K562 (cell line): Measurements from ENCODE around the gene C9orf153. TPM values are rescaled to one million over a fixed set of nuclear protein-coding genes. Genes with fewer than 3 reads are reported as not detected.

Experiments used
- ATAC-seq: fragments of 200-7000 bp; cut with Tn5 transposase; 3 replicates; pipeline ENCODE4 v1.9.1; 2020; ENCODE audit warnings: moderate library complexity
- BruUV-seq: library from RNA; stranded (reverse); fragments of 400-500 nt; replicated peaks from 2 replicates; lab custom pipeline; 2021; lab: Mats Ljungman, UMichigan
- CTCF ChIA-PET: fragments of 300-600 bp; formaldehyde crosslinking; extraction: SDS; loops from one replicate; lab custom pipeline; 2021; ENCODE audit warnings: low intra/inter-chr PET ratio; lab: Yijun Ruan, JAX
- POLR2A ChIA-PET: fragments of 300-600, 350-650 bp; sonication (Branson Sonifier 250); formaldehyde crosslinking; extraction: SDS; loops from one replicate; lab custom pipeline; 2021; ENCODE audit warnings: antibody characterized with exemption, inconsistent platforms; lab: Yijun Ruan, JAX
- DNase-seq, 4 experiments: peaks; one replicate each; pipeline versions ENCODE4 v3.0.0 to v3.0.0-alpha.2; 2011 to 2018; ENCODE audit warnings: low spot score in 3 of 4, mixed read lengths in 3 of 4; ENCODE audit errors: extremely low read depth in 1 of 4
- FAIRE-seq: peaks from 2 replicates; lab custom pipeline; 2011; peaks lifted over from hg19 to GRCh38; lab: Jason Lieb, UNC
- H2AFZ ChIP-seq: 2 replicates; pipeline ENCODE4 v1.6.0; 2011; ENCODE audit warnings: low read depth, low read length, control low read depth, inconsistent platforms
- H3K27ac ChIP-seq: fragments of 200-600 bp; 3 replicates; pipeline ENCODE4 v1.8.0; 2011; ENCODE audit warnings: low read depth, mild to moderate bottlenecking, control low read depth, inconsistent platforms, low read length, moderate library complexity, mixed read lengths; ENCODE audit errors: extremely low read depth
- H3K27me3 ChIP-seq, 2 experiments: fragments of 300-600 bp in 1 of 2; 2 replicates in 1 of 2; 3 replicates in 1 of 2; pipeline versions ENCODE4 v1.6.0 to v1.8.0; 2011; ENCODE audit warnings: inconsistent platforms in 2 of 2, low read length in 2 of 2, mild to moderate bottlenecking in 1 of 2, mixed read lengths in 1 of 2, moderate library complexity in 1 of 2; ENCODE audit not compliant: control insufficient read depth in 2 of 2, insufficient read depth in 2 of 2
- H3K36me3 ChIP-seq: fragments of 300-600 bp; 3 replicates; pipeline ENCODE4 v1.8.0; 2011; ENCODE audit warnings: mild to moderate bottlenecking, low read length, inconsistent platforms; ENCODE audit not compliant: control insufficient read depth, insufficient read depth
- H3K4me1 ChIP-seq, 2 experiments: fragments of 200-600 bp in 1 of 2; replicated peaks in 1 of 2; 2 replicates in 1 of 2; 3 replicates in 1 of 2; pipeline versions ENCODE4 v1.5.1 to v1.8.0; 2011; ENCODE audit warnings: inconsistent platforms in 2 of 2, low read length in 2 of 2, mild to moderate bottlenecking in 1 of 2, mixed read lengths in 1 of 2, moderate library complexity in 1 of 2; ENCODE audit not compliant: control insufficient read depth in 2 of 2, insufficient read depth in 2 of 2
- H3K4me2 ChIP-seq: 2 replicates; pipeline ENCODE4 v1.6.1; 2011; ENCODE audit warnings: low read length, control low read depth, inconsistent platforms, mixed read lengths; ENCODE audit not compliant: insufficient read depth
- H3K4me3 ChIP-seq: fragments of 200-600 bp; sonication (generic), shearing (Covaris generic); 2 replicates; pipeline ENCODE4 v1.5.1; 2016; ENCODE audit warnings: control low read depth, inconsistent platforms
- H3K79me2 ChIP-seq: fragments of 200-600 bp; 3 replicates; pipeline ENCODE4 v1.8.0; 2011; ENCODE audit warnings: low read length, inconsistent platforms; ENCODE audit not compliant: control insufficient read depth, insufficient read depth
- H3K9ac ChIP-seq, 2 experiments: 2 replicates each; pipeline versions ENCODE4 v1.6.0 to v1.6.1; 2011; ENCODE audit warnings: low read depth in 2 of 2, low read length in 2 of 2, control low read depth in 1 of 2, inconsistent platforms in 1 of 2, mild to moderate bottlenecking in 1 of 2, mixed read lengths in 1 of 2; ENCODE audit not compliant: insufficient read depth in 1 of 2
- H3K9me1 ChIP-seq: one replicate; pipeline ENCODE4 v1.6.0; 2011; ENCODE audit warnings: inconsistent platforms, mild to moderate bottlenecking, low read length, moderate library complexity; ENCODE audit not compliant: control insufficient read depth, insufficient read depth
- H3K9me3 ChIP-seq: replicated peaks from 2 replicates; pipeline ENCODE4 v1.5.1; 2011; ENCODE audit warnings: low read depth, low read length, inconsistent platforms; ENCODE audit not compliant: control insufficient read depth, insufficient read depth
- H4K20me1 ChIP-seq: replicated peaks from 2 replicates; pipeline ENCODE4 v1.6.1; 2011; ENCODE audit warnings: low read length, inconsistent platforms, mixed read lengths; ENCODE audit not compliant: control insufficient read depth, insufficient read depth
- ARID4B ChIP-seq: sonication (generic); formaldehyde crosslinking; IDR thresholded peaks from 2 replicates; pipeline ENCODE4 v1.8.0; 2022; ENCODE audit warnings: mild to moderate bottlenecking, missing genetic modification reagents
- DMBX1 ChIP-seq: fragments of 250-450 bp; sonication (Bioruptor Pico); IDR thresholded peaks from 2 replicates; pipeline ENCODE4 v1.8.0; 2022; ENCODE audit warnings: inconsistent platforms, mild to moderate bottlenecking, moderate library complexity, borderline replicate concordance
- E2F5 ChIP-seq: sonication (generic); formaldehyde crosslinking; IDR thresholded peaks from 2 replicates; pipeline ENCODE4 v1.8.0; 2022; ENCODE audit warnings: mild to moderate bottlenecking, missing genetic modification reagents
- GABPA ChIP-seq: fragments of 200-800 bp; sonication (Bioruptor generic); conservative IDR thresholded peaks from 2 replicates; pipeline ENCODE4 v1.6.1; 2016; ENCODE audit warnings: low read depth, missing genetic modification characterization, missing compliant biosample characterization
- HINFP ChIP-seq: fragments of 450-650 bp; conservative IDR thresholded peaks from 2 replicates; pipeline ENCODE4 v1.6.1; 2016; ENCODE audit warnings: missing genetic modification characterization, low read depth, mild to moderate bottlenecking, control low read depth, missing compliant biosample characterization
- JUNB ChIP-seq: fragments of 450-650 bp; formaldehyde crosslinking; conservative IDR thresholded peaks from 2 replicates; pipeline ENCODE4 v1.4.0; 2020; ENCODE audit warnings: mild to moderate bottlenecking
- KAT7 ChIP-seq: sonication (generic); formaldehyde crosslinking; IDR thresholded peaks from 2 replicates; pipeline ENCODE4 v1.8.0; 2022; ENCODE audit warnings: missing genetic modification reagents, mild to moderate bottlenecking, borderline replicate concordance
- L3MBTL2 ChIP-seq: fragments of 450-650 bp; IDR thresholded peaks from 2 replicates; pipeline ENCODE4 v1.6.1; 2016; ENCODE audit warnings: mild to moderate bottlenecking, moderate library complexity
- RAD21 ChIP-seq, 2 experiments: fragments of 250-450 bp in 1 of 2; fragments of 450-650 bp in 1 of 2; sonication (Bioruptor Pico) in 1 of 2; formaldehyde crosslinking in 1 of 2; IDR thresholded peaks in 1 of 2; conservative IDR thresholded peaks in 1 of 2; 2 replicates each; pipeline versions ENCODE4 v1.4.0 to v1.8.0; 2020 to 2022; ENCODE audit warnings: mild to moderate bottlenecking in 2 of 2, moderate library complexity in 1 of 2
- RBFOX2 ChIP-seq: fragments of 200-400 bp; formaldehyde crosslinking; IDR thresholded peaks from 2 replicates; pipeline ENCODE4 v1.6.1; 2017; ENCODE audit warnings: low read depth, mild to moderate bottlenecking, low read length, moderate library complexity
- SAFB ChIP-seq: fragments of 200-400 bp; formaldehyde crosslinking; IDR thresholded peaks from 2 replicates; pipeline ENCODE4 v1.6.1; 2017; ENCODE audit warnings: low read depth, low read length, borderline replicate concordance
- WGBS: fragments of 100-300 bp; shearing (Covaris generic); methylation state at CpG from one replicate; pipeline ENCODE4 v1.1.6; 2016; ENCODE audit warnings: low coverage, mixed read lengths; ENCODE audit not compliant: insufficient coverage; ENCODE audit errors: missing lambda C conversion rate; 5-methylcytosine and 5-hydroxymethylcytosine counted together
- in situ Hi-C: fragments of 300-500 bp; cut with MboI; formaldehyde crosslinking; loops from 4 replicates; pipeline ENCODE4 v1.15.0; 2018; ENCODE audit warnings: inconsistent platforms, mixed read lengths
- intact Hi-C: fragments of 100-400 bp; cut with micrococcal nuclease; formaldehyde crosslinking; loops from 2 replicates; pipeline ENCODE4 v1.14.2; 2022
- polyA plus RNA-seq, 8 experiments: library from polyadenylated mRNA; depleted of rRNA in 4 of 8; stranded (reverse) in 5 of 8; unstranded in 3 of 8; fragments of >200 nt; fragmentation: Nextera tagmentation in 2 of 8; fragmentation: Illumina TruSeq in 1 of 8; extraction: Ambion mirVana in 2 of 8; extraction: Trizol in 1 of 8; gene quantifications; 2 replicates each; pipeline versions ENCODE4 v1.2.1 to v1.2.3, GENCODE V29; 2011 to 2014; ENCODE audit warnings: inconsistent platforms in 1 of 8, missing spikeins in 1 of 8
- total RNA-seq, 7 experiments: library from RNA; depleted of rRNA in 6 of 7; stranded (reverse); fragments of >200 nt in 6 of 7; fragmentation: Illumina TruSeq in 2 of 7; extraction: Trizol in 2 of 7; gene quantifications; 2 replicates each; pipeline versions ENCODE4 v1.2.1 to v1.2.3, GENCODE V29; 2011 to 2021; ENCODE audit warnings: low replicate concordance in 1 of 7

Gene C9orf153
- total and polyA plus RNA-seq, 9 of the 15 experiments (the other 6 are each of a cell fraction or from before 2014, with no cell fraction given): 0.07 to 1.2 (median 0.11) TPM; not detected in 5

DNA sequence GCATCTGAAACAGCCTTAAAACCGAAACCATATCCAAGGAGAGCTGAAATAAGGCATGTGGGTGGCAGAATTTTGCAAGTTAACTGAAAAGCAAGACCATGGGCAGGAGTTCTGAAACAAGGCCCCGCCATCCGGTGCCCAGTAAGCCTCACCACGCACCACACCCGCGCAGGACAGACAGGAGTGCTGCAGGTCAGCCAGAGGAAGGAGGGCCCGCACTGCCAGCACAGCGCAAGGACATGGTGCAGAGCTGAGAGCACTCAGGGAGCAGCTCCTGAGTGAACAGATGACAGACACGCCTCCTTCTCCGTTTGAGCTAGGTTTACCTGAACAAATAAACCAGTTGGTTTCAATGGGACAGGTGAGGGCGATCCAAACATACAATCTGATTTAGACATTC is 39.4 kb upstream of the C9orf153 start:
- Histone ChIP-seq H3K9ac (no peak overlapping the region), H3K36me3 (peaks cover 65% of the 10 kb centered on the region), H3K4me1 (no peaks in the 10 kb centered on the region), H2AFZ (no peak overlapping the region), H3K4me2 (no peak overlapping the region), H3K4me3 (no peak overlapping the region), H3K9me1 (no peaks in the 10 kb centered on the region), H3K9me3 (no peaks in the 10 kb centered on the region), H4K20me1 (no peaks in the 10 kb centered on the region), H3K79me2 (no peaks in the 10 kb centered on the region), H3K27me3 (no peaks in the 10 kb centered on the region), H3K27ac (no peak overlapping the region)
- no peak for TF ChIP-seq L3MBTL2
- no peak for TF ChIP-seq RBFOX2
- no peak for TF ChIP-seq JUNB (CRISPR knock-in tag)
- TF ChIP-seq ARID4B: no peak
- TF ChIP-seq GABPA: no peak
- no peak for TF ChIP-seq KAT7 (CRISPR knock-in tag)
- TF ChIP-seq HINFP (tag): no peak
- no peak for TF ChIP-seq E2F5 (CRISPR knock-in tag)
- no peak for TF ChIP-seq SAFB
- TF ChIP-seq DMBX1 (CRISPR knock-in tag): no peak
- TF ChIP-seq RAD21 (CRISPR knock-in tag; conservative IDR thresholded peaks at IDR 0.05 in 1 of 2, IDR thresholded peaks at IDR 0.05 in 1 of 2): no peak
- FAIRE-seq (no peak), DNase-seq (no peak), ATAC-seq (no peak)
- ChIA-PET POLR2A (interaction anchor here (1.9 kb wide), 1 partner anchor 16 kb away, joined by 6 read pairs; the partner anchor contains the start of gene ISCA1), CTCF (no interaction called here)
- intact Hi-C loops: no loop called here
- 88% methylated on average over 10 of the region's 11 CpGs for whole genome bisulfite sequencing
- no TSS peak for BruUV-seq
- in situ Hi-C loops: no loop called here
